Panc1 (cell line): ENCODE results near the gene CHCHD6. TPM values are rescaled to one million over a fixed set of nuclear protein-coding genes. Genes with fewer than 3 reads are reported as not detected.

Experiments used
- ATAC-seq: fragments of 200-7000 bp; cut with Tn5 transposase; 2 replicates; pipeline ENCODE4 v1.9.1; 2020; ENCODE audit warnings: mild to moderate bottlenecking, moderate library complexity
- BruUV-seq: library from RNA; stranded (reverse); fragments of 400-500 nt; replicated peaks from 2 replicates; lab custom pipeline; 2021; lab: Mats Ljungman, UMichigan
- CTCF ChIA-PET: fragments of 300-600 bp; sonication (Branson Sonifier 250); formaldehyde crosslinking; loops from one replicate; lab custom pipeline; 2022; ENCODE audit warnings: antibody characterized with exemption; lab: Charles Lee
- POLR2A ChIA-PET: fragments of 300-600 bp; sonication (Branson Sonifier 250); formaldehyde crosslinking; loops from one replicate; lab custom pipeline; 2022; ENCODE audit warnings: antibody characterized with exemption; lab: Charles Lee
- DNase-seq: peaks from one replicate; pipeline ENCODE4 v3.0.0-alpha.2; 2010; ENCODE audit warnings: low read depth, low spot score
- H3K27ac ChIP-seq: 2 replicates; pipeline ENCODE4 v1.5.1; 2011; ENCODE audit warnings: mild to moderate bottlenecking, low read length, inconsistent platforms
- H3K27me3 ChIP-seq: fragments of 200-500 bp; sonication (Bioruptor generic); 2 replicates; pipeline ENCODE4 v1.6.0; 2014; ENCODE audit warnings: low read length, inconsistent platforms; ENCODE audit not compliant: control insufficient read depth, insufficient read depth
- H3K36me3 ChIP-seq: fragments of 200-500 bp; sonication (Bioruptor generic); 2 replicates; pipeline ENCODE4 v1.5.1; 2014; ENCODE audit warnings: inconsistent platforms, mild to moderate bottlenecking, low read length, moderate library complexity; ENCODE audit not compliant: control insufficient read depth, insufficient read depth
- H3K4me1 ChIP-seq: 2 replicates; pipeline ENCODE4 v1.5.1; 2011; ENCODE audit warnings: inconsistent platforms, mild to moderate bottlenecking, low read length, moderate library complexity; ENCODE audit not compliant: control insufficient read depth, insufficient read depth
- H3K4me3 ChIP-seq, 2 experiments: 2 replicates each; pipeline ENCODE4 v1.5.1; 2011 to 2012; ENCODE audit warnings: low read depth in 2 of 2, low read length in 2 of 2, mild to moderate bottlenecking in 2 of 2, inconsistent platforms in 1 of 2, moderate library complexity in 1 of 2
- H3K9me3 ChIP-seq: fragments of 200-500 bp; sonication (Bioruptor generic); 2 replicates; pipeline ENCODE4 v1.5.1; 2014; ENCODE audit warnings: low read depth, mild to moderate bottlenecking, inconsistent platforms, low read length, moderate library complexity; ENCODE audit not compliant: control insufficient read depth, insufficient read depth
- POLR2AphosphoS5 ChIP-seq: IDR thresholded peaks from 2 replicates; pipeline ENCODE4 v1.6.1; 2012; ENCODE audit warnings: mild to moderate bottlenecking, low read depth, low read length, moderate library complexity
- SIN3A ChIP-seq: IDR thresholded peaks from 2 replicates; pipeline ENCODE4 v1.6.1; 2012; ENCODE audit warnings: low read depth, mild to moderate bottlenecking, low read length, moderate library complexity, borderline replicate concordance; ENCODE audit not compliant: insufficient read depth
- TCF7L2 ChIP-seq: IDR thresholded peaks from 2 replicates; pipeline ENCODE4 v1.6.1; 2011; ENCODE audit warnings: mild to moderate bottlenecking, low read depth, low read length, inconsistent platforms
- in situ Hi-C: cut with HindIII; loops from 2 replicates; pipeline ENCODE4 v1.10.0; 2016; ENCODE audit warnings: low sequenced_read_pairs, low pct_unique_long_range_greater_than_20kb
- intact Hi-C: fragments of 100-400 bp; cut with micrococcal nuclease; formaldehyde crosslinking; loops from one replicate; pipeline ENCODE4 v1.10.0; 2022; ENCODE audit not compliant: unreplicated experiment
- total RNA-seq: library from RNA; stranded (reverse); gene quantifications from one replicate; pipeline ENCODE4 v1.2.1, GENCODE V29; 2021; ENCODE audit not compliant: unreplicated experiment
- TF ChIP-seq, protein P1 (sequence below), 2 experiments: IDR thresholded peaks; 2 replicates each; pipeline ENCODE4 v1.6.1; 2011 to 2012; ENCODE audit warnings: low read depth in 2 of 2, control low read depth in 1 of 2, low read length in 1 of 2, mild to moderate bottlenecking in 1 of 2, moderate library complexity in 1 of 2; ENCODE audit not compliant: insufficient read depth in 1 of 2
- TF ChIP-seq, protein P2 (sequence below): fragments of 450-650 bp; IDR thresholded peaks from 2 replicates; pipeline ENCODE4 v1.5.1; 2017; ENCODE audit warnings: mild to moderate bottlenecking

The CHCHD6 gene
- total RNA-seq, 1 experiment from 2014 or later = 31.5 TPM

GRCh38 chr3:126961191-126961790 is 257.3 kb downstream of the CHCHD6 start:
- H3K4me3 ChIP-seq = no peak overlapping the region
- peaks cover 24% of the 10 kb centered on the region for H3K4me1 ChIP-seq
- no peaks in the 10 kb centered on the region for H3K9me3 ChIP-seq
- H3K36me3 ChIP-seq = no peaks in the 10 kb centered on the region
- BruUV-seq = no TSS peak
- ATAC-seq = no peak
- ChIA-PET CTCF (interaction anchor here (0.6 to 1.0 kb wide), 2 partner anchors 10 to 27 kb away, joined by 5 to 8 read pairs; no protein-coding TSS in a partner anchor), POLR2A (no interaction called here)
- intact Hi-C loops (no loop called here), in situ Hi-C loops (no loop called here)
- no peak overlapping the region for H3K27ac ChIP-seq
- no peak for DNase-seq
- no peaks in the 10 kb centered on the region for H3K27me3 ChIP-seq
- no peak for TF ChIP-seq SIN3A
- TF ChIP-seq, protein P1, sequence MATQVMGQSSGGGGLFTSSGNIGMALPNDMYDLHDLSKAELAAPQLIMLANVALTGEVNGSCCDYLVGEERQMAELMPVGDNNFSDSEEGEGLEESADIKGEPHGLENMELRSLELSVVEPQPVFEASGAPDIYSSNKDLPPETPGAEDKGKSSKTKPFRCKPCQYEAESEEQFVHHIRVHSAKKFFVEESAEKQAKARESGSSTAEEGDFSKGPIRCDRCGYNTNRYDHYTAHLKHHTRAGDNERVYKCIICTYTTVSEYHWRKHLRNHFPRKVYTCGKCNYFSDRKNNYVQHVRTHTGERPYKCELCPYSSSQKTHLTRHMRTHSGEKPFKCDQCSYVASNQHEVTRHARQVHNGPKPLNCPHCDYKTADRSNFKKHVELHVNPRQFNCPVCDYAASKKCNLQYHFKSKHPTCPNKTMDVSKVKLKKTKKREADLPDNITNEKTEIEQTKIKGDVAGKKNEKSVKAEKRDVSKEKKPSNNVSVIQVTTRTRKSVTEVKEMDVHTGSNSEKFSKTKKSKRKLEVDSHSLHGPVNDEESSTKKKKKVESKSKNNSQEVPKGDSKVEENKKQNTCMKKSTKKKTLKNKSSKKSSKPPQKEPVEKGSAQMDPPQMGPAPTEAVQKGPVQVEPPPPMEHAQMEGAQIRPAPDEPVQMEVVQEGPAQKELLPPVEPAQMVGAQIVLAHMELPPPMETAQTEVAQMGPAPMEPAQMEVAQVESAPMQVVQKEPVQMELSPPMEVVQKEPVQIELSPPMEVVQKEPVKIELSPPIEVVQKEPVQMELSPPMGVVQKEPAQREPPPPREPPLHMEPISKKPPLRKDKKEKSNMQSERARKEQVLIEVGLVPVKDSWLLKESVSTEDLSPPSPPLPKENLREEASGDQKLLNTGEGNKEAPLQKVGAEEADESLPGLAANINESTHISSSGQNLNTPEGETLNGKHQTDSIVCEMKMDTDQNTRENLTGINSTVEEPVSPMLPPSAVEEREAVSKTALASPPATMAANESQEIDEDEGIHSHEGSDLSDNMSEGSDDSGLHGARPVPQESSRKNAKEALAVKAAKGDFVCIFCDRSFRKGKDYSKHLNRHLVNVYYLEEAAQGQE (IDR thresholded peaks at IDR 0.05; ENCODE audit: insufficient read depth in 1 of 2, low read depth in 2 of 2, low read length in 1 of 2) = no peak
- TF ChIP-seq, protein P2, sequence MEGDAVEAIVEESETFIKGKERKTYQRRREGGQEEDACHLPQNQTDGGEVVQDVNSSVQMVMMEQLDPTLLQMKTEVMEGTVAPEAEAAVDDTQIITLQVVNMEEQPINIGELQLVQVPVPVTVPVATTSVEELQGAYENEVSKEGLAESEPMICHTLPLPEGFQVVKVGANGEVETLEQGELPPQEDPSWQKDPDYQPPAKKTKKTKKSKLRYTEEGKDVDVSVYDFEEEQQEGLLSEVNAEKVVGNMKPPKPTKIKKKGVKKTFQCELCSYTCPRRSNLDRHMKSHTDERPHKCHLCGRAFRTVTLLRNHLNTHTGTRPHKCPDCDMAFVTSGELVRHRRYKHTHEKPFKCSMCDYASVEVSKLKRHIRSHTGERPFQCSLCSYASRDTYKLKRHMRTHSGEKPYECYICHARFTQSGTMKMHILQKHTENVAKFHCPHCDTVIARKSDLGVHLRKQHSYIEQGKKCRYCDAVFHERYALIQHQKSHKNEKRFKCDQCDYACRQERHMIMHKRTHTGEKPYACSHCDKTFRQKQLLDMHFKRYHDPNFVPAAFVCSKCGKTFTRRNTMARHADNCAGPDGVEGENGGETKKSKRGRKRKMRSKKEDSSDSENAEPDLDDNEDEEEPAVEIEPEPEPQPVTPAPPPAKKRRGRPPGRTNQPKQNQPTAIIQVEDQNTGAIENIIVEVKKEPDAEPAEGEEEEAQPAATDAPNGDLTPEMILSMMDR = no peak
- no peak for TF ChIP-seq TCF7L2
- TF ChIP-seq POLR2AphosphoS5 = no peak

GRCh38 chr3:126961791-126962461 is 257.9 kb downstream of the CHCHD6 start:
- in situ Hi-C loops (no loop called here), intact Hi-C loops (no loop called here)
- H3K27me3 ChIP-seq = no peaks in the 10 kb centered on the region
- H3K4me3 ChIP-seq = no peak overlapping the region
- no peak for ATAC-seq
- no TSS peak for BruUV-seq
- H3K36me3 ChIP-seq = no peaks in the 10 kb centered on the region
- CTCF ChIA-PET = interaction anchor here (0.8 kb wide), 1 partner anchor 205 kb away, joined by 3 read pairs; no protein-coding TSS in a partner anchor
- H3K9me3 ChIP-seq = no peaks in the 10 kb centered on the region
- POLR2A ChIA-PET = no interaction called here
- peaks cover 24% of the 10 kb centered on the region for H3K4me1 ChIP-seq
- TF ChIP-seq, protein P1 (IDR thresholded peaks at IDR 0.05; ENCODE audit: insufficient read depth in 1 of 2, low read depth in 2 of 2, low read length in 1 of 2) = no peak
- TF ChIP-seq POLR2AphosphoS5 (no peak), SIN3A (no peak), TCF7L2 (no peak)
- TF ChIP-seq, protein P2 = no peak
- DNase-seq = no peak
- H3K27ac ChIP-seq = no peak overlapping the region
